ACHN (cell line): ENCODE results near the gene FETUB.
"Not testable (repeated sequence)": the region's sequence is repeated elsewhere in the genome, so short reads cannot be mapped to it uniquely, and the experiment has no call there.

Experiments
- DNase-seq: peaks from one replicate; pipeline ENCODE4 v3.0.0-alpha.2; 2015
- in situ Hi-C: cut with HindIII; loops from 2 replicates; pipeline ENCODE4 v1.10.0; 2017; ENCODE audit warnings: low sequenced_read_pairs, low pct_ligation_motif_present, low pct_unique_long_range_greater_than_20kb

FETUB gene

GRCh38 chr3:186696522-186696921 lies 56.3 kb downstream of the FETUB start:
- in situ Hi-C loops = no loop called here
- no peak for DNase-seq

GRCh38 chr3:186697510-186697909 lies 57.3 kb downstream of the FETUB start:
- no peak for DNase-seq
- in situ Hi-C loops = no loop called here

- in situ Hi-C loops = no loop called here
- DNase-seq = no peak
These were observed 60.1 kb downstream of the FETUB start for GRCh38 chr3:186700267-186700666.

GRCh38 chr3:186702451-186702850 lies 62.3 kb downstream of the FETUB start:
- DNase-seq, in situ Hi-C loops: not testable (repeated sequence)
